AG09309 (cell line): Measurements from ENCODE around the gene AKR1C1.
"Not testable (repeated sequence)": the region's sequence is repeated elsewhere in the genome, so short reads cannot be mapped to it uniquely, and the experiment has no call there.

Experiments
- DNase-seq: peaks from one replicate; pipeline ENCODE4 v3.0.0-alpha.2; 2010; ENCODE audit warnings: low read depth
- H3K4me3 ChIP-seq: 2 replicates; pipeline ENCODE4 v1.5.1; 2011; ENCODE audit warnings: mild to moderate bottlenecking, low read depth, low read length, moderate library complexity; ENCODE audit not compliant: control insufficient read depth
- CTCF ChIP-seq: IDR thresholded peaks from 2 replicates; pipeline ENCODE4 v1.5.1; 2011; ENCODE audit warnings: mild to moderate bottlenecking, low read depth, low read length, inconsistent platforms; ENCODE audit not compliant: insufficient read depth, control insufficient read depth; ENCODE audit errors: missing control alignments

The AKR1C1 gene

DNA sequence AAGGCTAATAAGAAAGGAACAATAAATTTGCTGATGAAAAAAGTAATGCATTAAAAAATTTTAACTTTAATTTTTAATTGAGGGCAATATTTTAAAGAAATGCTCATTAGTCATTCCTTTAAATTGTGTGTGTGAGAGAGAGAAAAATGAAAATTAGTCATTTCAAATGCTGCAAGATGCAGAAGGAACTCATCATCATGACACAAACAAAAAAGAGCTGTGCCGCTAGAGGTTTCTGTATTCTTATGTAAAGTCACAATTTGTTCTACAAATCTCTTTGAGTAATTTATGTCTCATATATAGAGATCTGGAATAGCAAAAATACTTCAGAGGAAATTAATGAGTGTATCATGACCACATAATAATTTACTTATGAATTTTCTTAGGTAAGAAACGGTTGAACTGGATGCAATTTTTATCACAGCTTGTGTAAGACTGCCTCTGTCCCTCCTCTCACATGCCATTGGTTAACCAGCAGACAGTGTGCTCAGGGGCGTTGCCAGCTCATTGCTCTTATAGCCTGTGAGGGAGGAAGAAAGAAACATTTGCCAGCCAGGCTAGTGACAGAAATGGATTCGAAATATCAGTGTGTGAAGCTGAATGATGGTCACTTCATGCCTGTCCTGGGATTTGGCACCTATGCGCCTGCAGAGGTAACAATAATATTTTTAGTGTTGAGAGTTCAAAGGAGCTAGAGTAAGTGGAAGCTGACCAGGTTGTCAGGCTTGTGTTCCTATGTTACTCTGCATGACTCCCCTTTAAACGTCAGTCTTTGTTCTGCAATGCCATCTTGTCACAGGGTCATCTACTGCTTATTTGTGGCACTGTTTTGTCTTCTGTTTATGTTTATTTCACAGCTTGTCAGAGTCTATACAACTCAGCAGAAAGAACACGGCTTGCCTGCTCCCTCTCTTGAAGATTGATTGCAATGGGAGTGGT is at the start of gene AKR1C1:
TSS of gene AKR1C1 (plus strand) at position 540 of the 939 bp plus-strand sequence. CDS start at position 570, 30 bp downstream.
- DNase-seq, H3K4me3 ChIP-seq: not testable (repeated sequence)

GRCh38 chr10:4914213-4914850 is 48.9 kb upstream of the AKR1C1 start:
- H3K4me3 ChIP-seq = no peak overlapping the region
- TF ChIP-seq CTCF = no peak
- no peak for DNase-seq

DNA sequence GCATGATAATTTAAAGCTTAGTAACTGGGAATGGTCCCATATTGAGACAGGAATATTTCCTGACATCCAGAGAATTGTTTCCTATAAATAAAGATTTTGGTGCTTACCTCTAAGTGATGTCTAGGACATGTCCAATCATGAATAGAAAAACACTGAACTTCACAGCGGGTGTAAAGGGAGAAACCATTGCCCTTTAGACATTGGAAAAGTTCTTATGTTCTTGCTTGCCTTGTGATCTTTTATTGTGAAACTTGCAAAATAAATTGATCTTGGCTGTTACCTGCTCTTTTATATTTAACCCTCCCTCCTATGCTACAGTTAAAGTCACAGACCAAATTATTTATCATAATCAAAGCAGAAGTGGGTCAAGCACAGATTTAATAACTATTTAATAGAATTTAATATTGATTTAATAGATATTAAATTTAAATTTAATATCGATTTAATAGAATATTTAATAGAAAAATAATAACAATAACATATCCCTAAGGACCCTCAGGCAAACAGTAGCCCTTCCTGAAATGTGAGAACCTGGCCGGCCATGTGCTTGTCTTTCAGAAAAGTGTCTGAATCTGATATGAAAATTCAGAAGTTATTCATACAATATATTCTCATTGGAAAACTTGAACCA is 47.0 kb upstream of the AKR1C1 start:
- no peak for TF ChIP-seq CTCF
- H3K4me3 ChIP-seq = no peak overlapping the region
- DNase-seq = no peak

DNA sequence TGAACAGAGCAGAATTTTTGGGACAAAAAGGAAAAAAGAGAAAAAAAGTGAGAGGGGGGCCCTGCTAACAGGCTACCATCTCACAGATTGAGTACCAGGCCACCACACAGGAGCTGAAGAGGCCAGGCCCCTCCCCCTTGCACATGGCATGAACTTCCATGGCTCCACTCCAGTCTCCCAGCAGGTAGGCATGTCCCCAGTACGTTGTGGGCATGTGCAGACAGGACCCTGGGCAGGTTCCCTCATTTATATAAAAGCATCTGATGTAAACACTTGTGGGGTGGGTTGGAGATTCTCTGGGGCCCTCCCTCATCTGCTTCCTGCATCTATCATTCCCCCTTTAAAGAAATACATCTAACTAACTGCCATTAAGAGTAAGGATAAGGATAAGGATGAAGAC is 45.0 kb upstream of the AKR1C1 start:
- DNase-seq = no peak
- H3K4me3 ChIP-seq = no peak overlapping the region
- no peak for TF ChIP-seq CTCF

GRCh38 chr10:4924482-4924881 is 38.7 kb upstream of the AKR1C1 start:
- DNase-seq, H3K4me3 ChIP-seq: not testable (repeated sequence)

DNA sequence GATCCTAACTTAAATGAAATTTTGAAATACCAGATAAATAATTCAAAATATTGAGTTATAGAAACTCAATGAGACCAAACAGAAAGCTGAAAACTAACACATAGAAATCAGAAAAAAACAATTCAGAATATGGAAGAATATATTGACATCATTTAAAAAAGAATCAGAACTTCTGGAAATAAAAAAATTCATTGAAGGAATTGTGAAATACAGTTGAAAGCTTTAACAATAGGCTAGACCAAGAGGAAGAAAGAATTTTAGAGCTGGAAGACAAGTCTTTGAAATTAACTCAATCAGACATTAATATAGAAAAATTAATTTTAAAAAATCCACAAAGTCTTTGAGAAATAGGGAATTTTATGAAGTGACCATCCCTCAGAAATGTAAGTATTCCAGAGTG is 36.8 kb upstream of the AKR1C1 start:
- no peak for TF ChIP-seq CTCF
- H3K4me3 ChIP-seq = no peak overlapping the region
- no peak for DNase-seq

DNA sequence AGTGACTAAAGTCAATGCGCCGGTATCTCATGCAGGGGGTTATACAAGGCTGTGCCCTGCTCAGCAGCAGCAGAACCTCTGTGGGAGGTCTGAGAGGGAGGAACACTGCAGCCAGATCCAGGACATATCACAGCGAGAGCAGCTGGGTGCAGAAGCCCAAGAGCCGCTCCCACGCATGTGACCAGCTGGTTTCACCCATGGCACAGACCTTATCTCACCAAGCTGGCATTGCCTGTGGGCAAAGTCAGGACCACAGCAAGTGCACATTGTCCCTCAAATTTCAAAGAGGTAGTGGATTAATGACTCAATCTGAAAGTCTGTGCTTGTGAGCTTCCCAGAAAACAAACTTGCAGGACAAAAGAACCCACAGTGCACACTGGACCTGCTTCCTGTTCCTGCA is 31.6 kb upstream of the AKR1C1 start:
- no peak for DNase-seq

More for the DNA sequence above, 31.6 kb upstream of the AKR1C1 start:
- no peak overlapping the region for H3K4me3 ChIP-seq
- no peak for TF ChIP-seq CTCF
